ENCODE results near the gene MMAB. TPM values are rescaled to one million over a fixed set of nuclear protein-coding genes. Genes with fewer than 3 reads are reported as not detected.

The MMAB gene
- total RNA-seq, 1 donor from 2014 or later, result 48.1 TPM

DNA sequence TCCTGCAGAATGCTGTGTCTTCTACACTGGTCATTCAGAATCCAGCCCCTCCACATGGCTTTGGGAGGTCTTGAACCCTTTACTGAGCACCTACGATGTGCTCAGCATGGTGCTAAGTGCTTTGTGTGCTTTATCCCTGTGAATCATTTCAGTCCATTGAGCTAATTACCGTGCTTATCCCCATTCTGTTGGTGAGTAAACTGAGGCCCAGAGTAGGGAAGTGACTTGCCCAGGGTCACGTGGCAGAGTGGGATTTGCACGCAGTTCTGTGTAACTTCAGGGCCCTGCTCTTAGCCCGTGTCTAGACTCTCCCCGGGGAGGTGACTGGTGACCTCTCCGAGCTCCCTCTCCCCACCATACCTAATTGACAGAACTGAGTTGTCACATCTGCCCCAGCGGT is 27.7 kb upstream of the MMAB start:
- DNase-seq (ENCODE audit: low read depth), result no peak
- TF ChIP-seq, protein P1, sequence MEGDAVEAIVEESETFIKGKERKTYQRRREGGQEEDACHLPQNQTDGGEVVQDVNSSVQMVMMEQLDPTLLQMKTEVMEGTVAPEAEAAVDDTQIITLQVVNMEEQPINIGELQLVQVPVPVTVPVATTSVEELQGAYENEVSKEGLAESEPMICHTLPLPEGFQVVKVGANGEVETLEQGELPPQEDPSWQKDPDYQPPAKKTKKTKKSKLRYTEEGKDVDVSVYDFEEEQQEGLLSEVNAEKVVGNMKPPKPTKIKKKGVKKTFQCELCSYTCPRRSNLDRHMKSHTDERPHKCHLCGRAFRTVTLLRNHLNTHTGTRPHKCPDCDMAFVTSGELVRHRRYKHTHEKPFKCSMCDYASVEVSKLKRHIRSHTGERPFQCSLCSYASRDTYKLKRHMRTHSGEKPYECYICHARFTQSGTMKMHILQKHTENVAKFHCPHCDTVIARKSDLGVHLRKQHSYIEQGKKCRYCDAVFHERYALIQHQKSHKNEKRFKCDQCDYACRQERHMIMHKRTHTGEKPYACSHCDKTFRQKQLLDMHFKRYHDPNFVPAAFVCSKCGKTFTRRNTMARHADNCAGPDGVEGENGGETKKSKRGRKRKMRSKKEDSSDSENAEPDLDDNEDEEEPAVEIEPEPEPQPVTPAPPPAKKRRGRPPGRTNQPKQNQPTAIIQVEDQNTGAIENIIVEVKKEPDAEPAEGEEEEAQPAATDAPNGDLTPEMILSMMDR (IDR thresholded peaks at IDR 0.05; ENCODE audit: insufficient read depth, low read length, poor library complexity, severe bottlenecking), result no peak

DNA sequence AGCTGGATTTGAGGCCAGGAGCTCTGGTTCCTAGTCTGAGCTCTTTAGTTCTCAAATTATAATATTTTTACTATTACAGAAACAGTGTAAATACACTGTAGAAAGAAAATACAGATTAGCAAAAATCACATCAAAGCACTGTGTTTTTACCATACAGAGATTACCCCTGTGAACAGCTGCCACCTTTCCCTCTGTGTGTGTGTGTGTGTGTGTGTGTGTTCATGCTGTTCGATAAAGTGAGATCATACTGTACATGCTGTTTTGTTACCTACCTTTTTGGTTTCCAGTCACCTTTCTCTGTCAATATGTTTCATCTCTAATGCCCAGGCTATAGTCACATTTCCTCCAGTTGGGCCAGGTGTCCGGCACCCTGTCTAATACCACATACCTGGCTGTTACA is 27.2 kb upstream of the MMAB start:
- TF ChIP-seq, protein P1 (IDR thresholded peaks at IDR 0.05; ENCODE audit: insufficient read depth, low read length, poor library complexity, severe bottlenecking), result no peak
- no peak overlapping the region for H3K4me3 ChIP-seq (ENCODE audit: low read depth, low read length)
- no peaks in the 10 kb centered on the region for H3K36me3 ChIP-seq (ENCODE audit: control insufficient read depth, insufficient read depth, low read length)
- no peak for DNase-seq (ENCODE audit: low read depth)
- H3K27me3 ChIP-seq (ENCODE audit: control insufficient read depth, insufficient read depth, low read length), result peaks cover 2% of the 10 kb centered on the region

More for the DNA sequence above, 27.7 kb upstream of the MMAB start:
- no peaks in the 10 kb centered on the region for H3K36me3 ChIP-seq (ENCODE audit: control insufficient read depth, insufficient read depth, low read length)
- peaks cover 6% of the 10 kb centered on the region for H3K27me3 ChIP-seq (ENCODE audit: control insufficient read depth, insufficient read depth, low read length)
- H3K4me3 ChIP-seq (ENCODE audit: low read depth, low read length), result no peak overlapping the region

DNA sequence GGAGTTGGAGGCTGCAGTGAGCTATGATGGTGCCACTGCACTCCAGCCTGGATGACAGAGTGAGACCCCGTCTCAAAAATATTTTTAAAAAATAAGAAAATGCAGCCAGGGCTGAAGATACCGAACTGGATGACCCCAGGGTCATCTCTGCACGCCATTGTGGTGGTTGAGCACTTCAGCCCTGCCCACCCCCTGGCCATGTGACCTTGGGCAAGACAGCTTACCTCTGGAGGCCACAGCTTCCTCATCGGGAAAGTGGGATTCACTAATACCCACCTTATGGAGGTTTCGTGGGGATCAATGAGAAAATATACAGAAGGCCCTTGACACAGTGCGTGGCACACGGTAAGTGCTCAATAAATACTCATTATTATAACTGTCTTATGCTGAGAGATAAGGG is 25.8 kb upstream of the MMAB start:
- TF ChIP-seq, protein P1 (IDR thresholded peaks at IDR 0.05; ENCODE audit: insufficient read depth, low read length, poor library complexity, severe bottlenecking), result no peak
- Histone ChIP-seq H3K4me3 (ENCODE audit: low read depth, low read length) (no peak overlapping the region), H3K27me3 (ENCODE audit: control insufficient read depth, insufficient read depth, low read length) (no peaks in the 10 kb centered on the region), H3K36me3 (ENCODE audit: control insufficient read depth, insufficient read depth, low read length) (no peaks in the 10 kb centered on the region)
- DNase-seq (ENCODE audit: low read depth), result no peak

DNA sequence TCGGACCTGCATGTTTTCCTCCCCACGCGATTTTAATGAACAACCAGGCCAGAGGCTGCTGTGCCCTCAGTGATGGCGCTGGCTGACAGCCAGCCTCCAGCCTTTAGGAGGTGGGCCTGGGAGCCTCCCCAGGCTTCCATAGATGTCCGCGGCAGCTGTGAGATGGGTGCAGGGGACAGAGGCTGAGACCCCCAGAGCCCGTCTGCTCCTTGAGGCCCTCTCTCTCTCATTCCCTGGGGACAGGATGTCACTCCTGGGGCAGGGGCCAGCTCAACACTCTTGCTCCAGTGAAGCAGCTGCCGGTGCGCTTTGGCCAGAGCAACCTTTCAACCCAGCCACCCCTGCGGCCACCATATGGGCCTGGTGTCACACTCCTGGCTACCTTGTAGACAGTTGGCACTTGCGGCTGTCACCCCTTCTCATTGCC is 25.1 kb upstream of the MMAB start:
- DNase-seq (ENCODE audit: low read depth), result no peak
- TF ChIP-seq, protein P1 (IDR thresholded peaks at IDR 0.05; ENCODE audit: insufficient read depth, low read length, poor library complexity, severe bottlenecking), result no peak
- Histone ChIP-seq H3K36me3 (ENCODE audit: control insufficient read depth, insufficient read depth, low read length) (no peaks in the 10 kb centered on the region), H3K4me3 (ENCODE audit: low read depth, low read length) (no peak overlapping the region), H3K27me3 (ENCODE audit: control insufficient read depth, insufficient read depth, low read length) (no peaks in the 10 kb centered on the region)

DNA sequence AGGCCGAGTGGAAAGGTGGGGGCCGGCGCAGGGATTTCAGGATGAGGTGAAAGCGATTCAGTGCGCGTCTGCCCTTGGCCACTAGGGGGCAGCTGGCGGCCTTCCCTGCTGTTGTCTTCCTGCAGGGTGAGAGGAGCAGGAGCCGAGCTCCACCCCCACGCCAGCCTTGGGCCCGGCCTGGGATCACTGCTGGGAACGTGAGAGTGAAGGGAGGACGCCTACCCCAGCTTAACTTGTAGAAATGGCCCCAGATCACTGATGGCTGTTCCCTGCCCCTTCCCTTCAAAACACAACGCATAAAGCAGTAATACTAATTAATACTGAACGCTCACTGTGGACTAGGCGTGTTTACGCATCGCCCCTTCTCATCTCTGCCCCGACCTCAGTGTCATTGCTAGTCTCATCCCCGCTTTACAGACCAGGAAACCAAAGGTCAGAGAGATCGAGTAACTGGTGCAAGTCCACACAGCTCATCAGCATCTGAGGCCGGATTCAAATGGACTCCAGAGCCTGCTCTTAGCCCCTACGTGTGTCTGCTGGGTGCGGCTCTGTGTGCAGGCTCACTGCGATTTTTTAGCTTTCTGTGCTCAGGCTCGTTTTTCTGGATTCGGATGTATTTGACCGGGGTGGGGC is 24.6 kb upstream of the MMAB start:
- no peaks in the 10 kb centered on the region for H3K27me3 ChIP-seq (ENCODE audit: control insufficient read depth, insufficient read depth, low read length)
- no peak overlapping the region for H3K4me3 ChIP-seq (ENCODE audit: low read depth, low read length)
- H3K36me3 ChIP-seq (ENCODE audit: control insufficient read depth, insufficient read depth, low read length), result no peaks in the 10 kb centered on the region
- TF ChIP-seq, protein P1 (IDR thresholded peaks at IDR 0.05; ENCODE audit: insufficient read depth, low read length, poor library complexity, severe bottlenecking), result peak; percentile 96
- DNase-seq (ENCODE audit: low read depth), result peak; percentile 35

DNA sequence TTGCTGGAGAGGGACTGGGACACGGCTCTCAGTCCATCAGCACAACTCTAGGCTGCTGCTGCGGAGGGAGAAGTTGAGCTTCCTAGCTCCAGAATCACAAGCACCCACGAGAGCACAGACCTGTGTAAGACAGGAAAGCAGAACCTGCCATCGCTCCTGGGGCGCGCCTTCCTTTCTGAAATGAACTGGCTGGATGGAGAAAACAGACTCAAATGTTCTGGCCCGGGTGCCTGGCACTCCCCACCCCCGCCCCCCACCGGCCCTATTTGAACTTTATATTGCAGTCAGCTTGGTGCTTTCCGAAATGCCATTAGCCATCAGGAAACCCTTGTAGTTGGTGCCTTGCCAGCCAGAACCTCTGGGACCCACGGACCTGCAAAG is 24.1 kb upstream of the MMAB start:
- no peak for DNase-seq (ENCODE audit: low read depth)
- Histone ChIP-seq H3K36me3 (ENCODE audit: control insufficient read depth, insufficient read depth, low read length) (no peaks in the 10 kb centered on the region), H3K27me3 (ENCODE audit: control insufficient read depth, insufficient read depth, low read length) (no peaks in the 10 kb centered on the region), H3K4me3 (ENCODE audit: low read depth, low read length) (no peak overlapping the region)
- TF ChIP-seq, protein P1 (IDR thresholded peaks at IDR 0.05; ENCODE audit: insufficient read depth, low read length, poor library complexity, severe bottlenecking), result no peak

Measured in kidney epithelial cell (primary cell).